Fibroblast of lung (primary cell): ENCODE results near the gene ENG. TPM values are rescaled to one million over a fixed set of nuclear protein-coding genes. Genes with fewer than 3 reads are reported as not detected.
"Not testable (repeated sequence)": the region's sequence is repeated elsewhere in the genome, so short reads cannot be mapped to it uniquely, and the experiment has no call there.

ENCODE experiments used
- DNase-seq, 2 donors: peaks; one replicate each; pipeline versions ENCODE4 v3.0.0 to v3.0.0-alpha.2; 2010; ENCODE audit warnings: low read depth in 2 of 2
- H2AFZ ChIP-seq: 2 replicates; pipeline ENCODE4 v1.5.1; 2012; ENCODE audit warnings: low read length, control low read depth, inconsistent platforms
- H3K27ac ChIP-seq: 2 replicates; pipeline ENCODE4 v1.5.1; 2011; ENCODE audit warnings: low read length, control low read depth; ENCODE audit not compliant: insufficient read depth
- H3K27me3 ChIP-seq: 2 replicates; pipeline ENCODE4 v1.5.1; 2011; ENCODE audit warnings: mild to moderate bottlenecking, low read length; ENCODE audit not compliant: control insufficient read depth, insufficient read depth
- H3K36me3 ChIP-seq: 2 replicates; pipeline ENCODE4 v1.5.1; 2011; ENCODE audit warnings: low read length; ENCODE audit not compliant: control insufficient read depth, insufficient read depth
- H3K4me1 ChIP-seq: 2 replicates; pipeline ENCODE4 v1.5.1; 2011; ENCODE audit warnings: low read length; ENCODE audit not compliant: control insufficient read depth, insufficient read depth; ENCODE audit errors: extremely low read depth
- H3K4me2 ChIP-seq: 2 replicates; pipeline ENCODE4 v1.5.1; 2011; ENCODE audit warnings: low read length, control low read depth; ENCODE audit not compliant: insufficient read depth; ENCODE audit errors: extremely low read depth
- H3K4me3 ChIP-seq, 4 experiments: fragments of 200-600 bp in 1 of 4; sonication (generic) in 1 of 4; replicated peaks in 1 of 4; 2 replicates each; pipeline ENCODE4 v1.5.1; 2011 to 2016; ENCODE audit warnings: low read length in 4 of 4, low read depth in 3 of 4, mild to moderate bottlenecking in 3 of 4, control low read depth in 2 of 4, inconsistent platforms in 1 of 4, mixed read lengths in 1 of 4; ENCODE audit not compliant: insufficient read depth in 1 of 4; ENCODE audit errors: control extremely low read depth in 1 of 4
- H3K79me2 ChIP-seq: 2 replicates; pipeline ENCODE4 v1.5.1; 2012; ENCODE audit warnings: mild to moderate bottlenecking, low read length, inconsistent platforms; ENCODE audit not compliant: control insufficient read depth, insufficient read depth
- H3K9ac ChIP-seq: 2 replicates; pipeline ENCODE4 v1.5.1; 2011; ENCODE audit warnings: mild to moderate bottlenecking, low read length, control low read depth; ENCODE audit not compliant: insufficient read depth
- H3K9me3 ChIP-seq: 2 replicates; pipeline ENCODE4 v1.5.1; 2012; ENCODE audit warnings: low read depth, low read length; ENCODE audit not compliant: control insufficient read depth, insufficient read depth
- H4K20me1 ChIP-seq: 2 replicates; pipeline ENCODE4 v1.5.1; 2011; ENCODE audit warnings: low read length; ENCODE audit not compliant: control insufficient read depth, insufficient read depth; ENCODE audit errors: extremely low read depth
- CTCF ChIP-seq, 2 donors: IDR thresholded peaks in 1 of 2; conservative IDR thresholded peaks in 1 of 2; 1 replicate in 1 of 2; 2 replicates in 1 of 2; pipeline ENCODE4 v1.5.1; 2011 to 2012; ENCODE audit warnings: low read length in 2 of 2, control low read depth in 1 of 2, inconsistent platforms in 1 of 2, low read depth in 1 of 2, mild to moderate bottlenecking in 1 of 2
- EZH2 ChIP-seq: IDR thresholded peaks from 2 replicates; pipeline ENCODE4 v1.5.1; 2012; ENCODE audit warnings: low read length, control low read depth, mild to moderate bottlenecking; ENCODE audit errors: missing control alignments
- polyA plus RNA-seq, 2 donors: library from polyadenylated mRNA; depleted of rRNA in 1 of 2; stranded (reverse) in 1 of 2; unstranded in 1 of 2; fragments of >200 nt; gene quantifications; 2 replicates each; pipeline ENCODE4 v1.2.1, GENCODE V29; 2011 to 2012; ENCODE audit warnings: missing spikeins in 1 of 2
- total RNA-seq: library from RNA; depleted of rRNA; stranded (reverse); fragments of >200 nt; gene quantifications from 2 replicates; pipeline ENCODE4 v1.2.1, GENCODE V29; 2014

The ENG gene
- total and polyA plus RNA-seq, 2 donors (not counting 1 experiment from before 2014, with no cell fraction given), result 30.4 to 59.0 TPM

- Histone ChIP-seq H3K4me3 (no peak overlapping the region), H3K27me3 (no peaks in the 10 kb centered on the region), H3K4me1 (peaks cover 17% of the 10 kb centered on the region), H3K9ac (no peak overlapping the region), H3K4me2 (peak overlapping the region; percentile 26), H3K9me3 (no peaks in the 10 kb centered on the region), H3K27ac (peak overlapping the region; percentile 69), H3K36me3 (peaks cover 11% of the 10 kb centered on the region), H4K20me1 (no peaks in the 10 kb centered on the region), H3K79me2 (peaks cover 91% of the 10 kb centered on the region), H2AFZ (no peak overlapping the region)
- no peak for TF ChIP-seq EZH2
- no peak for TF ChIP-seq CTCF (conservative IDR thresholded peaks at IDR 0.05 in 1 of 2, IDR thresholded peaks at IDR 0.05 in 1 of 2; ENCODE audit: low read depth in 1 of 2, low read length in 2 of 2)
- no peak for DNase-seq
Measured at GRCh38 chr9:127847833-127848755, 6.4 kb downstream of the ENG start.

- Histone ChIP-seq H3K4me3 (no peak overlapping the region), H3K9ac (no peak overlapping the region), H3K4me1 (peaks cover 17% of the 10 kb centered on the region), H2AFZ (no peak overlapping the region), H3K36me3 (peaks cover 16% of the 10 kb centered on the region), H3K9me3 (no peaks in the 10 kb centered on the region), H3K27ac (peak overlapping the region; percentile 69), H3K27me3 (no peaks in the 10 kb centered on the region), H3K79me2 (peaks cover 88% of the 10 kb centered on the region), H4K20me1 (no peaks in the 10 kb centered on the region), H3K4me2 (peak overlapping the region; percentile 46)
- DNase-seq, result no peak
- TF ChIP-seq CTCF (conservative IDR thresholded peaks at IDR 0.05 in 1 of 2, IDR thresholded peaks at IDR 0.05 in 1 of 2; ENCODE audit: low read depth in 1 of 2, low read length in 2 of 2) (no peak), EZH2 (no peak)
Measured at GRCh38 chr9:127847178-127847510, 7.3 kb downstream of the ENG start.

GRCh38 chr9:127846443-127847177 is 7.8 kb downstream of the ENG start:
- H3K4me3 ChIP-seq, result no peak overlapping the region
- peaks cover 87% of the 10 kb centered on the region for H3K79me2 ChIP-seq
- no peaks in the 10 kb centered on the region for H3K9me3 ChIP-seq
- peaks cover 16% of the 10 kb centered on the region for H3K36me3 ChIP-seq
- peaks cover 17% of the 10 kb centered on the region for H3K4me1 ChIP-seq
- H3K4me2 ChIP-seq, result peak overlapping the region; percentile 46
- H3K9ac ChIP-seq, result peak overlapping the region; percentile 21
- no peak overlapping the region for H2AFZ ChIP-seq
- peak overlapping the region; percentile 69 for H3K27ac ChIP-seq
- TF ChIP-seq CTCF (conservative IDR thresholded peaks at IDR 0.05 in 1 of 2, IDR thresholded peaks at IDR 0.05 in 1 of 2; ENCODE audit: low read depth in 1 of 2, low read length in 2 of 2) (no peak), EZH2 (no peak)
- peak in 1 of 2 donors; percentile 59 for DNase-seq
- no peaks in the 10 kb centered on the region for H3K27me3 ChIP-seq
- H4K20me1 ChIP-seq, result no peaks in the 10 kb centered on the region

GRCh38 chr9:127845619-127846018 is 8.8 kb downstream of the ENG start:
- not testable (repeated sequence) for H3K9me3 ChIP-seq, H3K27me3 ChIP-seq, DNase-seq, H3K4me3 ChIP-seq, H3K9ac ChIP-seq, H4K20me1 ChIP-seq, H2AFZ ChIP-seq, H3K4me2 ChIP-seq
- peak overlapping the region; percentile 76 for H3K27ac ChIP-seq
- H3K4me1 ChIP-seq, result peaks cover 19% of the 10 kb centered on the region
- H3K36me3 ChIP-seq, result peaks cover 17% of the 10 kb centered on the region
- peaks cover 86% of the 10 kb centered on the region for H3K79me2 ChIP-seq
